Retinal pigment epithelial cell (primary cell): Measurements from ENCODE around the gene USP24.

Source experiments
- DNase-seq: peaks from one replicate; pipeline ENCODE4 v3.0.0-alpha.2; 2010; ENCODE audit warnings: low read depth
- H3K4me3 ChIP-seq: 2 replicates; pipeline ENCODE4 v1.5.1; 2011; ENCODE audit warnings: mild to moderate bottlenecking, low read length, control low read depth, moderate library complexity
- TF ChIP-seq, protein P1 (sequence below): conservative IDR thresholded peaks from 2 replicates; pipeline ENCODE4 v1.5.1; 2011; ENCODE audit warnings: low read depth, low read length, control low read depth, inconsistent platforms

Gene USP24

DNA sequence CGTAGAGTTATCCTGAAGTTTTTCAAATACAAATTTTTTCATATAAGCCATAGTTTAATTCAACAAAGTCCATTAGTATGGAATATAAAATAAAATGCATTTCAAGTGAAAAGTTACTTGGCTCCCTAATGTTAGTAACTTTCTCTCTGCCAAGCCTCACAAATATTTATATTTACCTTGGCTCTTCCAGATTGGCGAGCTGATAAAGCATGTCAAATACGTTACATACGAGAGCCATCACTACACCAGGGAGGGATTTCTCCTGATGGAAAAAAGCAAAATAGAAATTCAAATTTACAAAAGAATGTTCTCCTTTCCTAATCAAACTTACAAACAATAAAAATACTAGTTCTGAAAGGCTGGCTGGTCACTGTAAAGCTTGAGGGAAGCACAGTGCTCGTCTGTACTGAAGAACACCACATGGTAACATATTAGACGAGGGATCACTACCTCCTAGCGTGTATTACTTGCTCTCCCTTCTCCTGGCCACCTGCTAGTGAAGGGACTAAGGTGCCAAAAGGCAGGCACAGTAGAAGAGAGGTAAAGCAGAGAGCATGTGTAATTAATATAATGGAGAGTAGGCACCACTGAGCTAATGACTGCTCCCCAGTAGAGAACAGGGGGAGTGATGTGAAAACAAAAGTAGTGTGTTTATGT lies 80.9 kb downstream of the USP24 start:
- no peak overlapping the region for H3K4me3 ChIP-seq
- DNase-seq = no peak
- TF ChIP-seq, protein P1, sequence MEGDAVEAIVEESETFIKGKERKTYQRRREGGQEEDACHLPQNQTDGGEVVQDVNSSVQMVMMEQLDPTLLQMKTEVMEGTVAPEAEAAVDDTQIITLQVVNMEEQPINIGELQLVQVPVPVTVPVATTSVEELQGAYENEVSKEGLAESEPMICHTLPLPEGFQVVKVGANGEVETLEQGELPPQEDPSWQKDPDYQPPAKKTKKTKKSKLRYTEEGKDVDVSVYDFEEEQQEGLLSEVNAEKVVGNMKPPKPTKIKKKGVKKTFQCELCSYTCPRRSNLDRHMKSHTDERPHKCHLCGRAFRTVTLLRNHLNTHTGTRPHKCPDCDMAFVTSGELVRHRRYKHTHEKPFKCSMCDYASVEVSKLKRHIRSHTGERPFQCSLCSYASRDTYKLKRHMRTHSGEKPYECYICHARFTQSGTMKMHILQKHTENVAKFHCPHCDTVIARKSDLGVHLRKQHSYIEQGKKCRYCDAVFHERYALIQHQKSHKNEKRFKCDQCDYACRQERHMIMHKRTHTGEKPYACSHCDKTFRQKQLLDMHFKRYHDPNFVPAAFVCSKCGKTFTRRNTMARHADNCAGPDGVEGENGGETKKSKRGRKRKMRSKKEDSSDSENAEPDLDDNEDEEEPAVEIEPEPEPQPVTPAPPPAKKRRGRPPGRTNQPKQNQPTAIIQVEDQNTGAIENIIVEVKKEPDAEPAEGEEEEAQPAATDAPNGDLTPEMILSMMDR = no peak

DNA sequence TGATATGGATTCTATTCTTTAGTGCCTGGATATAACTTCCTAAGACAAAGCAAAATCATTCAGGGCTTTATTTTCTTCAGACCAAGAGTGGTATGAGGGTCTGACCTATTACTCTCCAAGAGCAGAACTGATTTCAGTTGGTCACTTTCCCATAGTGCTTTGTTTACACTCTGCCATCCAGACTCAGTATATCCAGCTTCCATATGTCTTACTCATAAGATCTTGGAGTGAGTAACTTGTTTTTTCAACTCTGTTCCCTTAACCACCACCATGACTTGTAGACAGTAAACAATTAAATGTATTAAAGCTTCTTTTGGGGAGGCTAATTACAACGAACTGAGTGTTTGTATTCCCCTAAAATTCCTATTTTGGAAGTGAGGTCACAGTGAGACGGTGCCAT lies 83.4 kb downstream of the USP24 start:
- TF ChIP-seq, protein P1 = no peak
- H3K4me3 ChIP-seq = no peak overlapping the region
- DNase-seq = no peak

- no peak overlapping the region for H3K4me3 ChIP-seq
- no peak for DNase-seq
- TF ChIP-seq, protein P1 = no peak
Measured at GRCh38 chr1:55131218-55131617, 83.9 kb downstream of the USP24 start.

DNA sequence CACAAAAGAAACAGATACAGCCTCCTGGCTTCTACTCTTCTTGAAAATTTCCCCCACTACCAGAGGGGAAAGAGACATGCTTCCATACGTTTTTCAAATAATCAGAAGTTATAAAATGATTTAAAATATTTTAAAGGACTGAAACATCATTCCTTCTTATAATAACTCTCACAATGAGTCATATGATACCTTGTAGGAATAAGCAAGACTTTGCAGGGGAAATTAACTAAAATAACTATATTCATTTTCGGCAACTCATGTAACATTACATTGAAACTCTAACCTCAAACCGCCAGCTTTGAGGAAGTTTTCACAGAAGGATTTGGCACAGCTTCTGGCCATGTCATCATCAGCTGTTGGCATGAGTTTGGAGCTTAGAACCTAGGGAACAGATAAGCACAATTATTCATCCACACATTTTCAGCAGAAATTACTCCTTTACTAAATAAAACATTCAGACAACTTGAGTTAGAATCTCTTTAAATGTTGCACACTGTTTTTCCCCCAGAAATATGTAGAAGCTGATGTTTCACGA lies 85.9 kb downstream of the USP24 start:
- no peak overlapping the region for H3K4me3 ChIP-seq
- TF ChIP-seq, protein P1 = no peak
- peak; percentile 39 for DNase-seq

DNA sequence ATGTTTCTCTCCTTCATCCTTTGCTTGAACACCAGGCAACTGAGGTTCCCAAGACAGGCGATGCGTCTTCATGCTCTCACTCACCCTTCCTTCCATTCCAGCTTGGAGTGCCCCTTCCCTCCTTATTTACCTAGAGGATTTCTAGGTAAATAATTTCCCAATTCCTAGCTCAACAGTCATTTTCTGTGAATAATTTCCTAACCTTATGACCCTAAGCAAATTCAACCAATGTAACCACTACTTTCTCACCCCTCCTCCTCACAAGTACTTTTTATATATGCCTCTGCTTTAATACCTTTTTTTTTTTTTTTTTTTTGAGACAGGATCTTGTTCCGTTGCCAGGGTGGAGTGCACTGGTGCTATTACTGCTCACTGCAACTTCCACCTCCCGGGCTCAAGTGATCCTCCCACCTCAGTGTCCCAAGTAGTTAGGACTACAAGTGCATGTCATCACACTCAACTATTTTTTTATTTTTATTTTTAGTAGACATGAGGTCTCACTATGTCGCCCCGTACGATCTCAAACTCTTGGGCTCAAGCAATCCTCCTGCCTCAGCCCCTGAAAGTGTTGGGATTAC lies 86.7 kb downstream of the USP24 start:
- DNase-seq = no peak
- TF ChIP-seq, protein P1 = no peak
- no peak overlapping the region for H3K4me3 ChIP-seq

GRCh38 chr1:55127827-55128343 lies 87.3 kb downstream of the USP24 start:
- TF ChIP-seq, protein P1 = no peak
- no peak for DNase-seq
- H3K4me3 ChIP-seq = no peak overlapping the region

- DNase-seq = no peak
- TF ChIP-seq, protein P1 = no peak
- H3K4me3 ChIP-seq = no peak overlapping the region
Measured at GRCh38 chr1:55124470-55124869, 90.7 kb downstream of the USP24 start.
